WTC11 (cell line): ENCODE results near the gene ARHGEF17. TPM values are rescaled to one million over a fixed set of nuclear protein-coding genes. Genes with fewer than 3 reads are reported as not detected.

ENCODE experiments used
- ATAC-seq: fragments of 200-7000 bp; cut with Tn5 transposase; 2 replicates; pipeline ENCODE4 v1.10.0; 2021; ENCODE audit warnings: mild to moderate bottlenecking, moderate library complexity
- CTCF ChIA-PET: fragments of 300-600 bp; sonication (Branson Sonifier 250); formaldehyde crosslinking; loops from one replicate; lab custom pipeline; 2021; ENCODE audit warnings: antibody characterized with exemption; lab: Charles Lee
- POLR2A ChIA-PET: fragments of 350-600 bp; sonication (Branson Sonifier 250); formaldehyde crosslinking; loops from one replicate; lab custom pipeline; 2021; ENCODE audit warnings: antibody characterized with exemption; lab: Charles Lee
- DNase-seq: peaks from one replicate; pipeline ENCODE4 v3.0.0; 2021; ENCODE audit warnings: low spot score
- H3K27ac Mint-ChIP-seq: 2 replicates; pipeline ENCODE4 v1.8.0; 2021; ENCODE audit warnings: mixed read lengths
- H3K27me3 Mint-ChIP-seq: 2 replicates; pipeline ENCODE4 v1.8.0; 2021; ENCODE audit warnings: low read depth, mild to moderate bottlenecking, moderate library complexity, mixed read lengths
- H3K36me3 Mint-ChIP-seq: 2 replicates; pipeline ENCODE4 v1.8.0; 2021; ENCODE audit warnings: mixed read lengths
- H3K4me1 Mint-ChIP-seq: 2 replicates; pipeline ENCODE4 v1.8.0; 2022; ENCODE audit warnings: mixed read lengths
- H3K4me3 Mint-ChIP-seq: 2 replicates; pipeline ENCODE4 v1.8.0; 2021; ENCODE audit warnings: mild to moderate bottlenecking, moderate library complexity, mixed read lengths
- H3K9me3 Mint-ChIP-seq: 2 replicates; pipeline ENCODE4 v1.8.0; 2021; ENCODE audit warnings: mixed read lengths
- ARID4B ChIP-seq: sonication (generic); formaldehyde crosslinking; IDR thresholded peaks from 2 replicates; pipeline ENCODE4 v1.8.0; 2023; ENCODE audit warnings: missing genetic modification reagents, mild to moderate bottlenecking, borderline replicate concordance
- CDX4 ChIP-seq: fragments of 250-450 bp; sonication (Bioruptor Pico); IDR thresholded peaks from 2 replicates; pipeline ENCODE4 v1.9.0; 2021; ENCODE audit warnings: moderate library complexity, mild to moderate bottlenecking, inconsistent platforms, borderline replicate concordance
- CREM ChIP-seq: sonication (generic); formaldehyde crosslinking; IDR thresholded peaks from 2 replicates; pipeline ENCODE4 v1.8.1; 2022; ENCODE audit warnings: mild to moderate bottlenecking, missing genetic modification reagents, moderate library complexity
- FOXK1 ChIP-seq: sonication (generic); formaldehyde crosslinking; IDR thresholded peaks from 2 replicates; pipeline ENCODE4 v1.8.0; 2022; ENCODE audit warnings: mild to moderate bottlenecking, moderate library complexity, missing genetic modification reagents
- FOXP4 ChIP-seq: sonication (generic); formaldehyde crosslinking; IDR thresholded peaks from 2 replicates; pipeline ENCODE4 v1.8.0; 2022; ENCODE audit warnings: mild to moderate bottlenecking, missing genetic modification reagents
- HMGA2 ChIP-seq: fragments of 250-450 bp; sonication (Bioruptor Pico); IDR thresholded peaks from 2 replicates; pipeline ENCODE4 v1.4.0; 2021; ENCODE audit warnings: mild to moderate bottlenecking, moderate library complexity
- IRF2 ChIP-seq: sonication (generic); formaldehyde crosslinking; IDR thresholded peaks from 2 replicates; pipeline ENCODE4 v1.8.0; 2022; ENCODE audit warnings: low read depth, missing genetic modification reagents, borderline replicate concordance
- NFATC4 ChIP-seq: fragments of 250-450 bp; sonication (Bioruptor Pico); IDR thresholded peaks from 2 replicates; pipeline ENCODE4 v1.9.0; 2021; ENCODE audit warnings: mild to moderate bottlenecking
- RORB ChIP-seq: fragments of 250-450 bp; sonication (Bioruptor Pico); IDR thresholded peaks from 2 replicates; pipeline ENCODE4 v1.9.0; 2021; ENCODE audit warnings: mild to moderate bottlenecking
- USF1 ChIP-seq: sonication (generic); formaldehyde crosslinking; IDR thresholded peaks from 2 replicates; pipeline ENCODE4 v1.8.0; 2022; ENCODE audit warnings: mild to moderate bottlenecking, missing genetic modification reagents
- ZNF423 ChIP-seq: fragments of 250-450 bp; sonication (Bioruptor Pico); IDR thresholded peaks from 2 replicates; pipeline ENCODE4 v2.1.2; 2022; ENCODE audit warnings: mild to moderate bottlenecking, moderate library complexity
- total RNA-seq: library from RNA; stranded (reverse); gene quantifications from 3 replicates; pipeline ENCODE4 v1.2.3, GENCODE V29; 2021
- TF ChIP-seq, protein P1 (sequence below): fragments of 250-450 bp; sonication (Bioruptor Pico); IDR thresholded peaks from 2 replicates; pipeline ENCODE4 v1.8.0; 2021; ENCODE audit warnings: mild to moderate bottlenecking
- TF ChIP-seq, protein P2 (sequence below): sonication (generic); formaldehyde crosslinking; IDR thresholded peaks from 2 replicates; pipeline ENCODE4 v1.8.1; 2023; ENCODE audit warnings: mild to moderate bottlenecking, missing genetic modification reagents

Gene ARHGEF17
- total RNA-seq, 1 experiment from 2014 or later: 18.2 TPM

GRCh38 chr11:73281796-73282660, 26.0 kb upstream of the ARHGEF17 start (continued):
- TF ChIP-seq ARID4B (CRISPR knock-in tag) (no peak), IRF2 (CRISPR knock-in tag) (no peak), FOXK1 (CRISPR knock-in tag) (no peak), RORB (no peak)
- TF ChIP-seq, protein P1, sequence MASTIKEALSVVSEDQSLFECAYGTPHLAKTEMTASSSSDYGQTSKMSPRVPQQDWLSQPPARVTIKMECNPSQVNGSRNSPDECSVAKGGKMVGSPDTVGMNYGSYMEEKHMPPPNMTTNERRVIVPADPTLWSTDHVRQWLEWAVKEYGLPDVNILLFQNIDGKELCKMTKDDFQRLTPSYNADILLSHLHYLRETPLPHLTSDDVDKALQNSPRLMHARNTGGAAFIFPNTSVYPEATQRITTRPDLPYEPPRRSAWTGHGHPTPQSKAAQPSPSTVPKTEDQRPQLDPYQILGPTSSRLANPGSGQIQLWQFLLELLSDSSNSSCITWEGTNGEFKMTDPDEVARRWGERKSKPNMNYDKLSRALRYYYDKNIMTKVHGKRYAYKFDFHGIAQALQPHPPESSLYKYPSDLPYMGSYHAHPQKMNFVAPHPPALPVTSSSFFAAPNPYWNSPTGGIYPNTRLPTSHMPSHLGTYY (CRISPR knock-in tag): no peak
- TF ChIP-seq, all 79 proteins: peak for 0

DNA sequence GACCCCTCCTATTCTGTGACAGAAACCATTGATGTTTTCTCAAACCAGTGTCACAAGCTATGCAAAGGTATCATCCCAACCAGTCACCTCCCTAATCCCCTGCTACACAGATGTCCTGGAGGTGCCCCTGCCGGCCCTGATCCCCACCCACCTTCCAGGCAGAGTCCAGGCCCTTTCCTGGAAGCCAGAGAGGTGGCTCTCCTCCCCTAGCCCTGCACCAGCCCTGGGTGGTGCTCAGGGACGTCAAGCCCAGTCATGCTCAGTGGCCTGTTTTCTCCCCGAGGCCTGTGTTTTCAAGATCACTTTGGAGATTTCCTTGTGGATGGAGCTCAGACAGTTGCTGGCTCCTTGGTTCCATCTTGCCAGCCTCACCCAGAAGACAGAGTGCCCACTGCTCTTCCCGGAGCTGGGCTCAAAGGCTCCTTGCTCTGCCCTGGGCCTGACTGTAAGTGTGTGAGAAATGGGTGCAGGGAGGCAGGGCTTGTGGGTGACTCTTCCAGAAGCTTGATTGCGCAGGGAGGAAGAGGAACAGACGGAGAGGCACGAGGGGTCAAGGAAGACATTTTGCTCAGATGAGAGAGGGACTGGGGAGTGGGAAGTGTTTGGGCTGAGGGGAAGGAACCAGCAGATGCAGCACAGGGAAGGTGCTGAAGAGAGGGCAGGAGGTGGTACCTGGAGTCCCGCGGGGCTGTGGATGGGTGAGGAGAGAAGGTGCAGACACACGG, 24.6 kb upstream of the ARHGEF17 start:
- H3K27ac Mint-ChIP-seq: no peak overlapping the region
- DNase-seq: no peak
- CTCF ChIA-PET: interaction anchor here (1.2 to 2.0 kb wide), 5 partner anchors 26 to 101 kb away, joined by 3 to 10 read pairs (median 4); no protein-coding TSS in a partner anchor
- POLR2A ChIA-PET: no interaction called here
- H3K4me1 Mint-ChIP-seq: no peaks in the 10 kb centered on the region
- no peaks in the 10 kb centered on the region; the same call in none of the 2 replicates for H3K27me3 Mint-ChIP-seq
- H3K36me3 Mint-ChIP-seq: no peaks in the 10 kb centered on the region
- no peak overlapping the region for H3K4me3 Mint-ChIP-seq
- no peak for TF ChIP-seq CREM
- no peak for TF ChIP-seq FOXP4 (CRISPR knock-in tag)
- TF ChIP-seq ZNF423 (CRISPR knock-in tag): no peak
- H3K9me3 Mint-ChIP-seq: no peaks in the 10 kb centered on the region
- no peak for ATAC-seq

GRCh38 chr11:73284106-73284505, 24.0 kb upstream of the ARHGEF17 start:
- ChIA-PET POLR2A (no interaction called here), CTCF (interaction anchor here (1.5 to 2.0 kb wide), 4 partner anchors 25 to 101 kb away, joined by 4 to 10 read pairs (median 6); no protein-coding TSS in a partner anchor)
- Mint-ChIP-seq H3K4me1 (peaks cover 3% of the 10 kb centered on the region), H3K27me3 (no peaks in the 10 kb centered on the region; the same call in none of the 2 replicates), H3K36me3 (no peaks in the 10 kb centered on the region), H3K27ac (no peak overlapping the region; the same call in 1 of the 2 replicates), H3K9me3 (no peaks in the 10 kb centered on the region), H3K4me3 (no peak overlapping the region)
- no peak for DNase-seq
- no peak for ATAC-seq
- TF ChIP-seq, protein P2, sequence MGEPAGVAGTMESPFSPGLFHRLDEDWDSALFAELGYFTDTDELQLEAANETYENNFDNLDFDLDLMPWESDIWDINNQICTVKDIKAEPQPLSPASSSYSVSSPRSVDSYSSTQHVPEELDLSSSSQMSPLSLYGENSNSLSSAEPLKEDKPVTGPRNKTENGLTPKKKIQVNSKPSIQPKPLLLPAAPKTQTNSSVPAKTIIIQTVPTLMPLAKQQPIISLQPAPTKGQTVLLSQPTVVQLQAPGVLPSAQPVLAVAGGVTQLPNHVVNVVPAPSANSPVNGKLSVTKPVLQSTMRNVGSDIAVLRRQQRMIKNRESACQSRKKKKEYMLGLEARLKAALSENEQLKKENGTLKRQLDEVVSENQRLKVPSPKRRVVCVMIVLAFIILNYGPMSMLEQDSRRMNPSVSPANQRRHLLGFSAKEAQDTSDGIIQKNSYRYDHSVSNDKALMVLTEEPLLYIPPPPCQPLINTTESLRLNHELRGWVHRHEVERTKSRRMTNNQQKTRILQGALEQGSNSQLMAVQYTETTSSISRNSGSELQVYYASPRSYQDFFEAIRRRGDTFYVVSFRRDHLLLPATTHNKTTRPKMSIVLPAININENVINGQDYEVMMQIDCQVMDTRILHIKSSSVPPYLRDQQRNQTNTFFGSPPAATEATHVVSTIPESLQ (CRISPR knock-in tag): no peak
- TF ChIP-seq CDX4 (CRISPR knock-in tag) (no peak), USF1 (CRISPR knock-in tag) (no peak), HMGA2 (CRISPR knock-in tag) (no peak), NFATC4 (no peak)
